ENCODE measurements around the gene SPTLC3.

Gene SPTLC3

GRCh38 chr20:13119583-13119982, 110.8 kb downstream of the SPTLC3 start:
- TF ChIP-seq, protein P1, sequence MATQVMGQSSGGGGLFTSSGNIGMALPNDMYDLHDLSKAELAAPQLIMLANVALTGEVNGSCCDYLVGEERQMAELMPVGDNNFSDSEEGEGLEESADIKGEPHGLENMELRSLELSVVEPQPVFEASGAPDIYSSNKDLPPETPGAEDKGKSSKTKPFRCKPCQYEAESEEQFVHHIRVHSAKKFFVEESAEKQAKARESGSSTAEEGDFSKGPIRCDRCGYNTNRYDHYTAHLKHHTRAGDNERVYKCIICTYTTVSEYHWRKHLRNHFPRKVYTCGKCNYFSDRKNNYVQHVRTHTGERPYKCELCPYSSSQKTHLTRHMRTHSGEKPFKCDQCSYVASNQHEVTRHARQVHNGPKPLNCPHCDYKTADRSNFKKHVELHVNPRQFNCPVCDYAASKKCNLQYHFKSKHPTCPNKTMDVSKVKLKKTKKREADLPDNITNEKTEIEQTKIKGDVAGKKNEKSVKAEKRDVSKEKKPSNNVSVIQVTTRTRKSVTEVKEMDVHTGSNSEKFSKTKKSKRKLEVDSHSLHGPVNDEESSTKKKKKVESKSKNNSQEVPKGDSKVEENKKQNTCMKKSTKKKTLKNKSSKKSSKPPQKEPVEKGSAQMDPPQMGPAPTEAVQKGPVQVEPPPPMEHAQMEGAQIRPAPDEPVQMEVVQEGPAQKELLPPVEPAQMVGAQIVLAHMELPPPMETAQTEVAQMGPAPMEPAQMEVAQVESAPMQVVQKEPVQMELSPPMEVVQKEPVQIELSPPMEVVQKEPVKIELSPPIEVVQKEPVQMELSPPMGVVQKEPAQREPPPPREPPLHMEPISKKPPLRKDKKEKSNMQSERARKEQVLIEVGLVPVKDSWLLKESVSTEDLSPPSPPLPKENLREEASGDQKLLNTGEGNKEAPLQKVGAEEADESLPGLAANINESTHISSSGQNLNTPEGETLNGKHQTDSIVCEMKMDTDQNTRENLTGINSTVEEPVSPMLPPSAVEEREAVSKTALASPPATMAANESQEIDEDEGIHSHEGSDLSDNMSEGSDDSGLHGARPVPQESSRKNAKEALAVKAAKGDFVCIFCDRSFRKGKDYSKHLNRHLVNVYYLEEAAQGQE (IDR thresholded peaks at IDR 0.05; ENCODE audit: low read depth): no peak
- TF ChIP-seq MAX (IDR thresholded peaks at IDR 0.05): no peak
- TF ChIP-seq RAD21 (IDR thresholded peaks at IDR 0.05; ENCODE audit: low read depth): peak; percentile 78
- no peak for TF ChIP-seq CREB1 (IDR thresholded peaks at IDR 0.05; ENCODE audit: low read depth)

GRCh38 chr20:13120471-13120870, 111.7 kb downstream of the SPTLC3 start:
- TF ChIP-seq TAF1 (IDR thresholded peaks at IDR 0.05; ENCODE audit: low read depth) (no peak), MAX (IDR thresholded peaks at IDR 0.05) (no peak), YY1 (IDR thresholded peaks at IDR 0.05; ENCODE audit: low read depth) (no peak), TEAD4 (IDR thresholded peaks at IDR 0.05) (no peak), FOXM1 (IDR thresholded peaks at IDR 0.05; ENCODE audit: borderline replicate concordance, low read depth) (no peak), CEBPB (IDR thresholded peaks at IDR 0.05) (no peak)

DNA sequence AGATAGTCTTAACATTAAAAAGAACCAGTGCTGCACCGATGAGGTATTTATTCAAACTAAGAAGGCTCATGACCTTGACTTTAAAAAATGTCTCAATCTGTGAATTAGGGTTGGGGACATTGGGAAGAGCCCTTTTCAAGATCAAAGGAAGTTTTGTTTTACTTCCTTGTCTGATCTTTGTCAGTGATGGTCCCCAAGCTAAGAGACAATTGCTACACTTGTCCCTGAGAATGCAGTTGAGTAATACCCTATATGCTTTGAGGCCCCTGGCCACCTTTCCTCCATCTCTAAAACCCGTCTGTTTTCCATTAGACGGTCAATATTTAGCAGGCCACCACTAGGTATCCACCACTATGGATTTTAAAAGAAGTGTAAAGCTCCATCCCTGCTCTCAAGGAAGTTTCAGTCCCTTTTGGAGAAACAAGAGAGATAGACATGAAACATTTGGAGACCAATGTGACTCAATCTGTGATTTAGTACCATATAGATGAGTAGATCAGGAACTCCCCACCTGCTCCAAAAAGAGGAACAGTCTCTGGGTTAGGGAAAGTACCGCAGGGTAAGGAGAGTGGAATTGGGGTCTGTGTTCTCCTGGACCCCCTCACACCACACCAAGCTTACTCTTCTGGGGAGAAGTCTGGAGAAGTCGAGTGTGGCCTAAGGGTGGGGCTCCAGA, 113.2 kb downstream of the SPTLC3 start:
- no peak for TF ChIP-seq NFIC (IDR thresholded peaks at IDR 0.05)
- TF ChIP-seq CREB1 (IDR thresholded peaks at IDR 0.05; ENCODE audit: low read depth): no peak

GRCh38 chr20:13125486-13125885, 116.7 kb downstream of the SPTLC3 start:
- TF ChIP-seq EP300 (IDR thresholded peaks at IDR 0.05; ENCODE audit: borderline replicate concordance) (no peak), TEAD4 (IDR thresholded peaks at IDR 0.05) (no peak), ZBTB7A (IDR thresholded peaks at IDR 0.05; ENCODE audit: low read depth) (no peak), TAF1 (IDR thresholded peaks at IDR 0.05; ENCODE audit: low read depth) (no peak)
- TF ChIP-seq, protein P2, sequence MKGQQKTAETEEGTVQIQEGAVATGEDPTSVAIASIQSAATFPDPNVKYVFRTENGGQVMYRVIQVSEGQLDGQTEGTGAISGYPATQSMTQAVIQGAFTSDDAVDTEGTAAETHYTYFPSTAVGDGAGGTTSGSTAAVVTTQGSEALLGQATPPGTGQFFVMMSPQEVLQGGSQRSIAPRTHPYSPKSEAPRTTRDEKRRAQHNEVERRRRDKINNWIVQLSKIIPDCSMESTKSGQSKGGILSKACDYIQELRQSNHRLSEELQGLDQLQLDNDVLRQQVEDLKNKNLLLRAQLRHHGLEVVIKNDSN (IDR thresholded peaks at IDR 0.05): no peak
- TF ChIP-seq, protein P1 (IDR thresholded peaks at IDR 0.05; ENCODE audit: low read depth): no peak

- TF ChIP-seq FOXM1 (IDR thresholded peaks at IDR 0.05; ENCODE audit: borderline replicate concordance, low read depth) (no peak), NFIC (IDR thresholded peaks at IDR 0.05) (no peak), EP300 (IDR thresholded peaks at IDR 0.05; ENCODE audit: borderline replicate concordance) (no peak), EGR1 (IDR thresholded peaks at IDR 0.05) (no peak), TCF12 (IDR thresholded peaks at IDR 0.05; ENCODE audit: low read depth) (no peak), MAX (IDR thresholded peaks at IDR 0.05) (no peak)
These were observed 119.4 kb downstream of the SPTLC3 start for GRCh38 chr20:13128173-13128572.

GRCh38 chr20:13130061-13130706, 121.4 kb downstream of the SPTLC3 start:
- no peak for TF ChIP-seq TEAD4 (IDR thresholded peaks at IDR 0.05)
- no peak for TF ChIP-seq TAF1 (IDR thresholded peaks at IDR 0.05; ENCODE audit: low read depth)
- no peak for TF ChIP-seq CEBPB (IDR thresholded peaks at IDR 0.05)
- TF ChIP-seq RAD21 (IDR thresholded peaks at IDR 0.05; ENCODE audit: low read depth): no peak
- TF ChIP-seq NFIC (IDR thresholded peaks at IDR 0.05): no peak
- no peak for TF ChIP-seq MAX (IDR thresholded peaks at IDR 0.05)
- no peak for TF ChIP-seq CREB1 (IDR thresholded peaks at IDR 0.05; ENCODE audit: low read depth)
- TF ChIP-seq, protein P1 (IDR thresholded peaks at IDR 0.05; ENCODE audit: low read depth): no peak
- no peak for TF ChIP-seq ZBTB7A (IDR thresholded peaks at IDR 0.05; ENCODE audit: low read depth)
- TF ChIP-seq TCF12 (IDR thresholded peaks at IDR 0.05; ENCODE audit: low read depth): no peak
- TF ChIP-seq EP300 (IDR thresholded peaks at IDR 0.05; ENCODE audit: borderline replicate concordance): no peak

All from Ishikawa (cell line).